CD4-positive, alpha-beta T cell (primary cell): ENCODE data around the gene SDHA. TPM values are rescaled to one million over a fixed set of nuclear protein-coding genes. Genes with fewer than 3 reads are reported as not detected.
"Not testable (repeated sequence)": the region's sequence is repeated elsewhere in the genome, so short reads cannot be mapped to it uniquely, and the experiment has no call there.

Experiments used
- ATAC-seq: fragments of 200-7000 bp; cut with Tn5 transposase; one replicate; pipeline ENCODE4 v1.10.0; 2022; ENCODE audit warnings: mild to moderate bottlenecking; ENCODE audit not compliant: poor library complexity
- CTCF ChIA-PET: fragments of 350-600 bp; sonication (Branson Sonifier 250); formaldehyde crosslinking; loops from one replicate; lab custom pipeline; 2021; ENCODE audit warnings: antibody characterized with exemption, inconsistent platforms; lab: Charles Lee
- POLR2A ChIA-PET: fragments of 350-600 bp; sonication (Branson Sonifier 250); formaldehyde crosslinking; loops from one replicate; lab custom pipeline; 2021; ENCODE audit warnings: antibody characterized with exemption, inconsistent platforms; lab: Charles Lee
- DNase-seq, 14 experiments: peaks; one replicate each; pipeline ENCODE4 v3.0.0-alpha.2; 2013 to 2020; ENCODE audit warnings: mixed read lengths in 2 of 14
- H3K27ac ChIP-seq, 2 donors: one replicate each; pipeline versions ENCODE4 v1.5.1 to v1.7.0; 2013; ENCODE audit warnings: low read length in 2 of 2, low read depth in 1 of 2, mild to moderate bottlenecking in 1 of 2
- H3K27me3 ChIP-seq, 2 experiments: 1 replicate in 1 of 2; 2 replicates in 1 of 2; pipeline versions ENCODE4 v1.6.1 to v1.7.0; 2013; ENCODE audit warnings: low read length in 2 of 2, control low read depth in 1 of 2, mild to moderate bottlenecking in 1 of 2, moderate library complexity in 1 of 2; ENCODE audit not compliant: insufficient read depth in 2 of 2, control insufficient read depth in 1 of 2
- H3K36me3 ChIP-seq: one replicate; pipeline ENCODE4 v1.6.1; 2013; ENCODE audit warnings: low read length, control low read depth; ENCODE audit not compliant: insufficient read depth
- H3K4me1 ChIP-seq: one replicate; pipeline ENCODE4 v1.6.1; 2013; ENCODE audit warnings: low read length, control low read depth; ENCODE audit not compliant: insufficient read depth
- H3K4me3 ChIP-seq: one replicate; pipeline ENCODE4 v1.5.1; 2013; ENCODE audit warnings: mild to moderate bottlenecking, low read length, moderate library complexity
- H3K9me3 ChIP-seq, 2 experiments: 1 replicate in 1 of 2; 2 replicates in 1 of 2; pipeline versions ENCODE4 v1.6.1 to v1.7.0; 2013; ENCODE audit warnings: low read length in 2 of 2, mild to moderate bottlenecking in 2 of 2, control low read depth in 1 of 2, moderate library complexity in 1 of 2; ENCODE audit not compliant: control insufficient read depth in 1 of 2, insufficient read depth in 1 of 2
- H3K27ac Mint-ChIP-seq: one replicate; pipeline ENCODE4 v1.8.0; 2020; ENCODE audit warnings: mixed read lengths
- H3K27me3 Mint-ChIP-seq: one replicate; pipeline ENCODE4 v1.8.0; 2021; ENCODE audit warnings: mixed read lengths
- H3K36me3 Mint-ChIP-seq: one replicate; pipeline ENCODE4 v1.8.0; 2021; ENCODE audit warnings: low read depth, mixed read lengths
- H3K4me1 Mint-ChIP-seq: one replicate; pipeline ENCODE4 v1.8.0; 2021; ENCODE audit warnings: low read depth, mixed read lengths
- H3K4me3 Mint-ChIP-seq: one replicate; pipeline ENCODE4 v1.8.0; 2020; ENCODE audit warnings: mild to moderate bottlenecking, mixed read lengths
- H3K9me3 Mint-ChIP-seq: one replicate; pipeline ENCODE4 v1.8.0; 2020; ENCODE audit warnings: mixed read lengths
- intact Hi-C, 2 experiments: fragments of 100-400 bp; cut with DNase I in 1 of 2; cut with micrococcal nuclease in 1 of 2; formaldehyde crosslinking; loops; one replicate each; pipeline versions ENCODE4 v1.15.1 to v1.9.0; 2023 to 2025; cut with DNase I, micrococcal nuclease
- total RNA-seq, 174 experiments: library from RNA in 2 of 174; stranded (reverse) in 2 of 174; gene quantifications; one replicate each; pipeline ENCODE4 v1.2.3 and lab custom pipeline; 2021 to 2026

Gene SDHA
- total RNA-seq, 2 experiments from 2014 or later = 244 to 245 TPM

DNA sequence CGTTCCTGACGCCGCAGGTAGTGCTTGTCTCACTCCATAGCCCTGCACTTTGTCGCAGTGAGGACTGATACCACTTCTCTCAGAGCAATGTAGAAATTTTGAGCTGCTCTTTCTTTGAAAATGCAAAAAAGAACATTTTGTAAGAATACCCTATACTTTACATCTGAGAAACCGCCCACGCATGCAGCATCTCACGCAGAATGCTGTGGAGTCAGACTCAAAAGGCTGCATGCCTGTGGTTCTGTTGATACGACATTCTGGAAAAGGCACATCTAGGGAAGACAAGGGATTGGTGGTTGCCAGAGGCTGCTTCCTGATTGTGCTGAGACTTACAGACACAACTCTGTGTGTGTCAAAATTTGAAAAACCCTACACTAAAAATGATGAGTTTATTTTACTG is 19.8 kb downstream of the SDHA start:
- ATAC-seq, H3K27ac ChIP-seq, H3K27me3 ChIP-seq, H3K27ac Mint-ChIP-seq, H3K4me1 Mint-ChIP-seq, DNase-seq, intact Hi-C loops, H3K9me3 Mint-ChIP-seq, H3K9me3 ChIP-seq, H3K27me3 Mint-ChIP-seq, H3K4me3 ChIP-seq, H3K4me1 ChIP-seq, POLR2A ChIA-PET, CTCF ChIA-PET, H3K4me3 Mint-ChIP-seq: not testable (repeated sequence)
- peaks cover 88% of the 10 kb centered on the region for H3K36me3 Mint-ChIP-seq
- H3K36me3 ChIP-seq = peaks cover 63% of the 10 kb centered on the region

DNA sequence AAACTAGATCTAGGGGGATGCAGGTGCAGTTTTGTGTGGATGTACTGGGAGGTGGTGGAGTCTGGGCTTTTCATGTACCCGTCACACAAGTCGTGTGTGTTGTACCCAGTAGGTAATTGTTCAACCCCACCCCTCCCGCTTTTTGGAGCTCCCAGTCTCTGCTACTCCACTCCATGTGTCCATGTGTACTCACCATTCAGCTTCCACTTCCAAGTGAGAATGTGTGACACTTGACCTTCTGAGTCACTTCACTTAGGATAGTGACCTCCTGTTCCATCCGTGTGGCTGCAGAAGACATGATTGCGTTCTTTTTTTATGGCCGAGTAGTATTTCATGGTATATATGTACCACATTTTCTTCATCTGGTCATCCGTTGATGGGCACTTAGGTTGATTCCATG is 22.4 kb downstream of the SDHA start:
- H3K27ac Mint-ChIP-seq, H3K4me1 ChIP-seq, H3K27me3 Mint-ChIP-seq, POLR2A ChIA-PET, H3K4me3 Mint-ChIP-seq, H3K4me3 ChIP-seq, DNase-seq, ATAC-seq, H3K9me3 Mint-ChIP-seq, intact Hi-C loops, H3K27me3 ChIP-seq, CTCF ChIA-PET, H3K27ac ChIP-seq, H3K9me3 ChIP-seq: not testable (repeated sequence)
- H3K36me3 ChIP-seq = peaks cover 47% of the 10 kb centered on the region
- peaks cover 18% of the 10 kb centered on the region for H3K4me1 Mint-ChIP-seq
- H3K36me3 Mint-ChIP-seq = peaks cover 91% of the 10 kb centered on the region

- H3K4me3 ChIP-seq, H3K27ac Mint-ChIP-seq, H3K4me1 ChIP-seq, intact Hi-C loops, ATAC-seq, DNase-seq, POLR2A ChIA-PET, CTCF ChIA-PET, H3K27ac ChIP-seq, H3K9me3 ChIP-seq, H3K27me3 ChIP-seq, H3K4me3 Mint-ChIP-seq, H3K27me3 Mint-ChIP-seq, H3K9me3 Mint-ChIP-seq: not testable (repeated sequence)
- H3K36me3 ChIP-seq = peaks cover 46% of the 10 kb centered on the region
- H3K4me1 Mint-ChIP-seq = peaks cover 18% of the 10 kb centered on the region
- peaks cover 92% of the 10 kb centered on the region for H3K36me3 Mint-ChIP-seq
Observed at GRCh38 chr5:241045-241669, 23.0 kb downstream of the SDHA start.

GRCh38 chr5:243683-244367 is 25.7 kb downstream of the SDHA start:
- H3K27me3 Mint-ChIP-seq, H3K9me3 ChIP-seq, intact Hi-C loops, H3K9me3 Mint-ChIP-seq, H3K27me3 ChIP-seq, POLR2A ChIA-PET, H3K27ac ChIP-seq, CTCF ChIA-PET, ATAC-seq, H3K4me1 ChIP-seq, H3K4me3 ChIP-seq: not testable (repeated sequence)
- peaks cover 96% of the 10 kb centered on the region for H3K36me3 Mint-ChIP-seq
- peak overlapping the region; percentile 7 for H3K4me3 Mint-ChIP-seq
- peak in 6 of 14 experiments; percentile 16 to 39 (median 25) for DNase-seq
- peak overlapping the region; percentile 37 for H3K27ac Mint-ChIP-seq
- H3K36me3 ChIP-seq = peaks cover 58% of the 10 kb centered on the region
- H3K4me1 Mint-ChIP-seq = peaks cover 18% of the 10 kb centered on the region

- H3K9me3 ChIP-seq, H3K27ac Mint-ChIP-seq, H3K27ac ChIP-seq, H3K9me3 Mint-ChIP-seq, H3K4me3 Mint-ChIP-seq, intact Hi-C loops, H3K27me3 ChIP-seq, H3K27me3 Mint-ChIP-seq, ATAC-seq, CTCF ChIA-PET, H3K4me3 ChIP-seq, DNase-seq, POLR2A ChIA-PET, H3K4me1 ChIP-seq: not testable (repeated sequence)
- Mint-ChIP-seq H3K36me3 (peaks cover 89% of the 10 kb centered on the region), H3K4me1 (peaks cover 18% of the 10 kb centered on the region)
- peaks cover 50% of the 10 kb centered on the region for H3K36me3 ChIP-seq
Observed at GRCh38 chr5:245717-246116, 27.6 kb downstream of the SDHA start.

- peaks cover 18% of the 10 kb centered on the region for H3K4me1 ChIP-seq
- H3K4me1 Mint-ChIP-seq, H3K4me3 Mint-ChIP-seq, H3K27ac ChIP-seq, intact Hi-C loops, POLR2A ChIA-PET, H3K27me3 Mint-ChIP-seq, H3K9me3 Mint-ChIP-seq, H3K27me3 ChIP-seq, H3K9me3 ChIP-seq, DNase-seq, H3K27ac Mint-ChIP-seq, CTCF ChIA-PET, H3K4me3 ChIP-seq: not testable (repeated sequence)
- H3K36me3 Mint-ChIP-seq = peaks cover 64% of the 10 kb centered on the region
- peak; percentile 21 for ATAC-seq
- H3K36me3 ChIP-seq = peaks cover 40% of the 10 kb centered on the region
Observed at GRCh38 chr5:250396-250795, 32.3 kb downstream of the SDHA start.

DNA sequence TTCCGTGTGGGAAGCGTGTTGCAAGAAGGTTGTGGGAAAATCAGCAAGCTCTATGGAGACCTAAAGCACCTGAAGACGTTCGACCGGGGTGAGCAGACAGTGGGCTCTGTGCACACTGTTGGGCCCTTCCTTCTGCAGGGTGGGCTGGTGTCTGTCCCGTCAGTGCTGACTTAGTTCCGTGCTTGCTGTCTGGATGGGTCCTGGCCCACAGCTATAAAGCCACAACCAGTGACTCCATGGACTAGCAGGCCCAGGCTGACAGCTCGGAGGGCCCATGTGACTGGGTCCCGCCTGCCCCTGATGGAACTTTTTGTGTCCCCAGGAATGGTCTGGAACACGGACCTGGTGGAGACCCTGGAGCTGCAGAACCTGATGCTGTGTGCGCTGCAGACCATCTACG is 32.9 kb downstream of the SDHA start:
- H3K9me3 Mint-ChIP-seq, POLR2A ChIA-PET, DNase-seq, H3K27me3 Mint-ChIP-seq, H3K4me3 ChIP-seq, H3K27ac ChIP-seq, intact Hi-C loops, H3K9me3 ChIP-seq, CTCF ChIA-PET, H3K27me3 ChIP-seq, H3K4me1 Mint-ChIP-seq, H3K4me3 Mint-ChIP-seq, H3K27ac Mint-ChIP-seq: not testable (repeated sequence)
- H3K36me3 ChIP-seq = peaks cover 41% of the 10 kb centered on the region
- ATAC-seq = peak; percentile 11
- H3K4me1 ChIP-seq = peaks cover 18% of the 10 kb centered on the region
- H3K36me3 Mint-ChIP-seq = peaks cover 64% of the 10 kb centered on the region
